HG03064 (cell line): ENCODE measurements around the gene EPHB6.

Experiments
- ATAC-seq: cut with Tn5 transposase; IDR thresholded peaks from one replicate; pipeline ENCODE4 v1.9.1; 2021; ENCODE audit warnings: low read depth; ENCODE audit not compliant: unreplicated experiment

Gene EPHB6

GRCh38 chr7:142894112-142894984 is 39.5 kb downstream of the EPHB6 start:
- ATAC-seq: no peak

GRCh38 chr7:142894985-142895593 is 40.2 kb downstream of the EPHB6 start:
- no peak for ATAC-seq

- no peak for ATAC-seq
Observed at GRCh38 chr7:142896151-142896550, 41.3 kb downstream of the EPHB6 start.

GRCh38 chr7:142896741-142897379 is 42.0 kb downstream of the EPHB6 start:
- no peak for ATAC-seq

- ATAC-seq: no peak
Observed at GRCh38 chr7:142897691-142898090, 42.8 kb downstream of the EPHB6 start.

- no peak for ATAC-seq
Observed at GRCh38 chr7:142898377-142899170, 43.7 kb downstream of the EPHB6 start.

GRCh38 chr7:142899661-142900060 is 44.8 kb downstream of the EPHB6 start:
- ATAC-seq: no peak

GRCh38 chr7:142901426-142902259 is 46.8 kb downstream of the EPHB6 start:
- ATAC-seq: no peak

GRCh38 chr7:142904128-142904527 is 49.3 kb downstream of the EPHB6 start:
- ATAC-seq: no peak

- ATAC-seq: no peak
Observed at GRCh38 chr7:142905759-142906158, 50.9 kb downstream of the EPHB6 start.

- no peak for ATAC-seq
Observed at GRCh38 chr7:142906643-142907042, 51.8 kb downstream of the EPHB6 start.

- no peak for ATAC-seq
Observed at GRCh38 chr7:142908290-142908689, 53.4 kb downstream of the EPHB6 start.

GRCh38 chr7:142908921-142909890 is 54.3 kb downstream of the EPHB6 start:
- ATAC-seq: no peak

- no peak for ATAC-seq
Observed at GRCh38 chr7:142910031-142910433, 55.2 kb downstream of the EPHB6 start.

GRCh38 chr7:142910481-142910880 is 55.6 kb downstream of the EPHB6 start:
- no peak for ATAC-seq

GRCh38 chr7:142913051-142913450 is 58.2 kb downstream of the EPHB6 start:
- no peak for ATAC-seq

GRCh38 chr7:142913566-142913965 is 58.7 kb downstream of the EPHB6 start:
- no peak for ATAC-seq

GRCh38 chr7:142914121-142914520 is 59.2 kb downstream of the EPHB6 start:
- ATAC-seq: no peak

GRCh38 chr7:142915315-142915714 is 60.4 kb downstream of the EPHB6 start:
- ATAC-seq: no peak
